ENCODE data around the gene APEH.

Gene APEH

GRCh38 chr3:49673715-49674496 is at the start of gene APEH:
Gene APEH (plus strand): TSS chr3:49674351. CDS start chr3:49674402, 51 bp downstream.
- DNase-seq (ENCODE audit: low read depth, low spot score), result peak; percentile 85

- DNase-seq (ENCODE audit: low read depth, low spot score), result no peak
Observed at GRCh38 chr3:49625071-49625470, 49.1 kb upstream of the APEH start.

- DNase-seq (ENCODE audit: low read depth, low spot score), result no peak
Observed at GRCh38 chr3:49626101-49626581, 48.0 kb upstream of the APEH start.

- no peak for DNase-seq (ENCODE audit: low read depth, low spot score)
Observed at GRCh38 chr3:49626796-49627195, 47.4 kb upstream of the APEH start.

GRCh38 chr3:49627634-49628033 is 46.5 kb upstream of the APEH start:
- DNase-seq (ENCODE audit: low read depth, low spot score), result no peak

- no peak for DNase-seq (ENCODE audit: low read depth, low spot score)
Observed at GRCh38 chr3:49628249-49628648, 45.9 kb upstream of the APEH start.

GRCh38 chr3:49629451-49629850 is 44.7 kb upstream of the APEH start:
- DNase-seq (ENCODE audit: low read depth, low spot score), result no peak

- DNase-seq (ENCODE audit: low read depth, low spot score), result no peak
Observed at GRCh38 chr3:49629866-49630265, 44.3 kb upstream of the APEH start.

GRCh38 chr3:49630784-49631183 is 43.4 kb upstream of the APEH start:
- DNase-seq (ENCODE audit: low read depth, low spot score), result no peak

- DNase-seq (ENCODE audit: low read depth, low spot score), result no peak
Observed at GRCh38 chr3:49634736-49635135, 39.4 kb upstream of the APEH start.

GRCh38 chr3:49636883-49637609 is 37.1 kb upstream of the APEH start:
- no peak for DNase-seq (ENCODE audit: low read depth, low spot score)

- no peak for DNase-seq (ENCODE audit: low read depth, low spot score)
Observed at GRCh38 chr3:49638445-49638844, 35.7 kb upstream of the APEH start.

GRCh38 chr3:49639551-49639950 is 34.6 kb upstream of the APEH start:
- no peak for DNase-seq (ENCODE audit: low read depth, low spot score)

GRCh38 chr3:49641292-49641691 is 32.9 kb upstream of the APEH start:
- no peak for DNase-seq (ENCODE audit: low read depth, low spot score)

GRCh38 chr3:49641921-49642707 is 32.0 kb upstream of the APEH start:
- no peak for DNase-seq (ENCODE audit: low read depth, low spot score)

- no peak for DNase-seq (ENCODE audit: low read depth, low spot score)
Observed at GRCh38 chr3:49642708-49643145, 31.4 kb upstream of the APEH start.

GRCh38 chr3:49644684-49645083 is 29.5 kb upstream of the APEH start:
- DNase-seq (ENCODE audit: low read depth, low spot score), result no peak

GRCh38 chr3:49646236-49646635 is 27.9 kb upstream of the APEH start:
- no peak for DNase-seq (ENCODE audit: low read depth, low spot score)

- no peak for DNase-seq (ENCODE audit: low read depth, low spot score)
Observed at GRCh38 chr3:49647741-49648140, 26.4 kb upstream of the APEH start.

GRCh38 chr3:49648354-49649019 is 25.7 kb upstream of the APEH start:
- DNase-seq (ENCODE audit: low read depth, low spot score), result no peak

GRCh38 chr3:49649576-49649975 is 24.6 kb upstream of the APEH start:
- DNase-seq (ENCODE audit: low read depth, low spot score), result no peak

- no peak for DNase-seq (ENCODE audit: low read depth, low spot score)
Observed at GRCh38 chr3:49650177-49650576, 24.0 kb upstream of the APEH start.
